HepG2 (cell line): ENCODE data around the gene CDT1. TPM values are rescaled to one million over a fixed set of nuclear protein-coding genes. Genes with fewer than 3 reads are reported as not detected.

Experiments
- DMTF1 ChIP-seq: sonication (generic); formaldehyde crosslinking; IDR thresholded peaks from 2 replicates; pipeline ENCODE4 v1.4.0; 2020; ENCODE audit warnings: mild to moderate bottlenecking, missing genetic modification reagents
- FOSL1 ChIP-seq: sonication (generic); formaldehyde crosslinking; IDR thresholded peaks from 2 replicates; pipeline ENCODE4 v1.9.0; 2021; ENCODE audit warnings: missing genetic modification reagents, borderline replicate concordance
- FOXO1 ChIP-seq: sonication (generic); formaldehyde crosslinking; IDR thresholded peaks from 2 replicates; pipeline ENCODE4 v1.4.0; 2020; ENCODE audit warnings: missing genetic modification reagents
- HOXD1 ChIP-seq: sonication (generic); formaldehyde crosslinking; IDR thresholded peaks from 2 replicates; pipeline ENCODE4 v1.5.0; 2020; ENCODE audit warnings: missing genetic modification reagents
- KLF6 ChIP-seq: IDR thresholded peaks from 2 replicates; pipeline ENCODE4 v1.8.0; 2016; ENCODE audit warnings: missing biosample characterization, missing genetic modification reagents
- MXD3 ChIP-seq: IDR thresholded peaks from 2 replicates; pipeline ENCODE4 v1.6.1; 2016; ENCODE audit warnings: mild to moderate bottlenecking, missing biosample characterization, missing genetic modification reagents
- NRL ChIP-seq: sonication (generic); formaldehyde crosslinking; IDR thresholded peaks from 2 replicates; pipeline ENCODE4 v1.5.0; 2020; ENCODE audit warnings: missing genetic modification reagents, mild to moderate bottlenecking, moderate library complexity, borderline replicate concordance
- RCOR2 ChIP-seq: IDR thresholded peaks from 2 replicates; pipeline ENCODE4 v1.6.1; 2016; ENCODE audit warnings: missing biosample characterization, missing genetic modification reagents
- SCMH1 ChIP-seq: sonication (generic); formaldehyde crosslinking; IDR thresholded peaks from 2 replicates; pipeline ENCODE4 v1.9.0; 2021; ENCODE audit warnings: missing genetic modification reagents, mild to moderate bottlenecking, borderline replicate concordance
- SIX4 ChIP-seq: sonication (generic); formaldehyde crosslinking; IDR thresholded peaks from 2 replicates; pipeline ENCODE4 v1.4.0; 2020; ENCODE audit warnings: missing genetic modification reagents
- WIZ ChIP-seq: sonication (generic); formaldehyde crosslinking; IDR thresholded peaks from 2 replicates; pipeline ENCODE4 v1.5.1; 2020; ENCODE audit warnings: mild to moderate bottlenecking, missing genetic modification reagents
- ZFP1 ChIP-seq: IDR thresholded peaks from 2 replicates; pipeline ENCODE4 v1.6.1; 2016
- ZFYVE20 ChIP-seq: sonication (generic); formaldehyde crosslinking; IDR thresholded peaks from 2 replicates; pipeline ENCODE4 v1.8.0; 2023; ENCODE audit warnings: low read depth, mild to moderate bottlenecking, moderate library complexity, missing genetic modification reagents, borderline replicate concordance
- ZNF331 ChIP-seq: sonication (generic); formaldehyde crosslinking; IDR thresholded peaks from 2 replicates; pipeline ENCODE4 v1.4.0; 2020; ENCODE audit warnings: missing genetic modification reagents
- ZNF350 ChIP-seq: sonication (generic); formaldehyde crosslinking; IDR thresholded peaks from 2 replicates; pipeline ENCODE4 v1.4.0; 2020; ENCODE audit warnings: mild to moderate bottlenecking, low read depth, missing genetic modification reagents, borderline replicate concordance
- ZNF451 ChIP-seq: sonication (generic); formaldehyde crosslinking; IDR thresholded peaks from 2 replicates; pipeline ENCODE4 v1.5.0; 2020; ENCODE audit warnings: mild to moderate bottlenecking, missing genetic modification reagents
- ZNF496 ChIP-seq: sonication (generic); formaldehyde crosslinking; IDR thresholded peaks from 2 replicates; pipeline ENCODE4 v1.8.1; 2023; ENCODE audit warnings: mild to moderate bottlenecking, moderate library complexity, missing genetic modification reagents; ENCODE audit not compliant: insufficient replicate concordance
- ZNF737 ChIP-seq: sonication (generic); formaldehyde crosslinking; IDR thresholded peaks from 2 replicates; pipeline ENCODE4 v1.5.0; 2020; ENCODE audit warnings: missing genetic modification reagents, mild to moderate bottlenecking, borderline replicate concordance
- ZNF761 ChIP-seq: sonication (generic); formaldehyde crosslinking; conservative IDR thresholded peaks from 2 replicates; pipeline ENCODE4 v1.4.0; 2020; ENCODE audit warnings: mild to moderate bottlenecking, missing genetic modification reagents
- ZNF775 ChIP-seq: sonication (generic); formaldehyde crosslinking; IDR thresholded peaks from 2 replicates; pipeline ENCODE4 v1.4.0; 2020; ENCODE audit warnings: missing genetic modification reagents, mild to moderate bottlenecking, moderate library complexity, borderline replicate concordance
- ZNF792 ChIP-seq: IDR thresholded peaks from 2 replicates; pipeline ENCODE4 v1.6.1; 2016
- polyA plus RNA-seq, 8 experiments: library from polyadenylated mRNA; depleted of rRNA in 3 of 8; stranded (reverse) in 7 of 8; unstranded in 1 of 8; fragments of >200 nt; fragmentation: Illumina TruSeq in 4 of 8; extraction: Trizol in 4 of 8; gene quantifications; 2 replicates each; pipeline versions ENCODE4 v1.2.1 to v1.2.3, GENCODE V29; 2011 to 2016; ENCODE audit warnings: low read depth in 4 of 8, missing spikeins in 1 of 8, mixed read lengths in 1 of 8; ENCODE audit not compliant: insufficient read depth in 1 of 8
- total RNA-seq, 5 experiments: library from RNA; depleted of rRNA; stranded (reverse); fragments of >200 nt; fragmentation: Illumina TruSeq; extraction: Trizol; gene quantifications; 2 replicates each; pipeline ENCODE4 v1.2.3, GENCODE V29; 2016; ENCODE audit warnings: low read depth in 1 of 5
- TF ChIP-seq, protein P1 (sequence below): sonication (generic); formaldehyde crosslinking; IDR thresholded peaks from 2 replicates; pipeline ENCODE4 v1.4.0; 2020; ENCODE audit warnings: low read depth, mild to moderate bottlenecking, missing genetic modification reagents
- TF ChIP-seq, protein P2 (sequence below): sonication (generic); formaldehyde crosslinking; IDR thresholded peaks from 2 replicates; pipeline ENCODE4 v1.5.0; 2020; ENCODE audit warnings: mild to moderate bottlenecking, missing genetic modification reagents
- TF ChIP-seq, protein P3 (sequence below): sonication (generic); formaldehyde crosslinking; IDR thresholded peaks from 2 replicates; pipeline ENCODE4 v1.8.1; 2023; ENCODE audit warnings: missing genetic modification reagents, mild to moderate bottlenecking, borderline replicate concordance

Gene CDT1
- total and polyA plus RNA-seq, 2 of the 13 experiments (the other 11 are each of a cell fraction or from before 2014, with no cell fraction given): 23.1 to 23.8 TPM

DNA sequence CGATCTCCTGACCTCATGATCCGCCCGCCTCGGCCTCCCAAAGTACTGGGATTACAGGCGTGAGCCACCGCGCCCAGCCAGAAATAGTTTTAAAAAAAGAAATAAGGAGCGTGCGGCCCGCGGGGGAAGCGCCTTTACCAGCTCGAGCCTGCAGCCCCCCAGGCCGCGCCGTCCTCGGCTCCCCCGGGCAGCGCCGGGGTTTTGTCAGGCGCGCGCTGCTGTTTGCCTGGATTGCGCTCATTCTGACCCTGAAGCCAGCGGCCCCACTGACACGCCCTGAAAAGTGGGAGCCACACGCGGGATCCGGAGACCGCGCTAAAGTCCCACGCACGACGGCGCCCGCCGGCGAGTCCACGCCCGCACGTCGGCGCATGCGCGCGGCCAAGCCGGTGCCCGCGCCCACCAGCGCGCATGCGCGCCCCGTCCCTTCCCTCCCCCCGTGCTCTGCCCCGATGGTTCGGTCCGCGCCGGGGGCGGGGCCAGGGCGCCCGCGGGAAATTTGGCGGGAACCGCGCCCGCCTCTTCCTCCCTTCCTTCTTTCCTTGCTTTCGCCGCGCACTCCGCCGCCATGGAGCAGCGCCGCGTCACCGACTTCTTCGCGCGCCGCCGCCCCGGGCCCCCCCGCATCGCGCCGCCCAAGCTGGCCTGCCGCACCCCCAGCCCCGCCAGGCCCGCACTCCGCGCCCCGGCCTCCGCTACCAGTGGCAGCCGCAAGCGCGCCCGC, at the start of gene CDT1 (continued):
- TF ChIP-seq ZNF451 (CRISPR knock-in tag) (no peak), HOXD1 (CRISPR knock-in tag) (peak; percentile 75; the same call in 1 of the 2 replicates), ZNF761 (CRISPR knock-in tag) (peak; percentile 71; the same call in 1 of the 2 replicates), SIX4 (CRISPR knock-in tag) (peak; percentile 36; the same call in 1 of the 2 replicates), SCMH1 (CRISPR knock-in tag) (no peak), ZNF792 (CRISPR knock-in tag) (no peak), ZNF350 (CRISPR knock-in tag) (0 out of 2 replicates have a peak, but pooled peaks have one; percentile 15), FOXO1 (no peak), ZNF496 (CRISPR knock-in tag) (no peak), DMTF1 (CRISPR knock-in tag) (no peak), FOSL1 (CRISPR knock-in tag) (peak; percentile 61; the same call in 1 of the 2 replicates), ZNF775 (CRISPR knock-in tag) (no peak), ZFP1 (no peak), NRL (CRISPR knock-in tag) (peak; percentile 79; the same call in 1 of the 2 replicates), MXD3 (CRISPR knock-in tag) (no peak), ZFYVE20 (CRISPR knock-in tag) (peak; percentile 62; the same call in 1 of the 2 replicates), KLF6 (CRISPR knock-in tag) (peak; percentile 44; the same call in 1 of the 2 replicates), RCOR2 (CRISPR knock-in tag) (no peak), ZNF331 (peak; percentile 75), WIZ (CRISPR knock-in tag) (no peak), ZNF737 (CRISPR knock-in tag) (no peak)
- TF ChIP-seq, protein P1, sequence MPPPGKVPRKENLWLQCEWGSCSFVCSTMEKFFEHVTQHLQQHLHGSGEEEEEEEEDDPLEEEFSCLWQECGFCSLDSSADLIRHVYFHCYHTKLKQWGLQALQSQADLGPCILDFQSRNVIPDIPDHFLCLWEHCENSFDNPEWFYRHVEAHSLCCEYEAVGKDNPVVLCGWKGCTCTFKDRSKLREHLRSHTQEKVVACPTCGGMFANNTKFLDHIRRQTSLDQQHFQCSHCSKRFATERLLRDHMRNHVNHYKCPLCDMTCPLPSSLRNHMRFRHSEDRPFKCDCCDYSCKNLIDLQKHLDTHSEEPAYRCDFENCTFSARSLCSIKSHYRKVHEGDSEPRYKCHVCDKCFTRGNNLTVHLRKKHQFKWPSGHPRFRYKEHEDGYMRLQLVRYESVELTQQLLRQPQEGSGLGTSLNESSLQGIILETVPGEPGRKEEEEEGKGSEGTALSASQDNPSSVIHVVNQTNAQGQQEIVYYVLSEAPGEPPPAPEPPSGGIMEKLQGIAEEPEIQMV (CRISPR knock-in tag): peak; percentile 92
- TF ChIP-seq, protein P2, sequence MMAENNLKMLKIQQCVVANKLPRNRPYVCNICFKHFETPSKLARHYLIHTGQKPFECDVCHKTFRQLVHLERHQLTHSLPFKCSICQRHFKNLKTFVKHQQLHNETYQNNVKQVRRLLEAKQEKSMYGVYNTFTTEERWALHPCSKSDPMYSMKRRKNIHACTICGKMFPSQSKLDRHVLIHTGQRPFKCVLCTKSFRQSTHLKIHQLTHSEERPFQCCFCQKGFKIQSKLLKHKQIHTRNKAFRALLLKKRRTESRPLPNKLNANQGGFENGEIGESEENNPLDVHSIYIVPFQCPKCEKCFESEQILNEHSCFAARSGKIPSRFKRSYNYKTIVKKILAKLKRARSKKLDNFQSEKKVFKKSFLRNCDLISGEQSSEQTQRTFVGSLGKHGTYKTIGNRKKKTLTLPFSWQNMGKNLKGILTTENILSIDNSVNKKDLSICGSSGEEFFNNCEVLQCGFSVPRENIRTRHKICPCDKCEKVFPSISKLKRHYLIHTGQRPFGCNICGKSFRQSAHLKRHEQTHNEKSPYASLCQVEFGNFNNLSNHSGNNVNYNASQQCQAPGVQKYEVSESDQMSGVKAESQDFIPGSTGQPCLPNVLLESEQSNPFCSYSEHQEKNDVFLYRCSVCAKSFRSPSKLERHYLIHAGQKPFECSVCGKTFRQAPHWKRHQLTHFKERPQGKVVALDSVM (CRISPR knock-in tag): peak; percentile 43; the same call in 1 of the 2 replicates
- TF ChIP-seq, protein P3, sequence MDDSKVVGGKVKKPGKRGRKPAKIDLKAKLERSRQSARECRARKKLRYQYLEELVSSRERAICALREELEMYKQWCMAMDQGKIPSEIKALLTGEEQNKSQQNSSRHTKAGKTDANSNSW (CRISPR knock-in tag): no peak
